22Rv1 (cell line): ENCODE results near the gene GJB3.

Experiments used
- ZFX ChIP-seq: fragments of 450-650 bp; IDR thresholded peaks from 2 replicates; pipeline ENCODE4 v1.6.1; 2017; ENCODE audit warnings: antibody characterized with exemption, borderline replicate concordance
- TF ChIP-seq, protein P1 (sequence below): fragments of 450-650 bp; IDR thresholded peaks from 2 replicates; pipeline ENCODE4 v1.5.1; 2017; ENCODE audit warnings: mild to moderate bottlenecking

DNA sequence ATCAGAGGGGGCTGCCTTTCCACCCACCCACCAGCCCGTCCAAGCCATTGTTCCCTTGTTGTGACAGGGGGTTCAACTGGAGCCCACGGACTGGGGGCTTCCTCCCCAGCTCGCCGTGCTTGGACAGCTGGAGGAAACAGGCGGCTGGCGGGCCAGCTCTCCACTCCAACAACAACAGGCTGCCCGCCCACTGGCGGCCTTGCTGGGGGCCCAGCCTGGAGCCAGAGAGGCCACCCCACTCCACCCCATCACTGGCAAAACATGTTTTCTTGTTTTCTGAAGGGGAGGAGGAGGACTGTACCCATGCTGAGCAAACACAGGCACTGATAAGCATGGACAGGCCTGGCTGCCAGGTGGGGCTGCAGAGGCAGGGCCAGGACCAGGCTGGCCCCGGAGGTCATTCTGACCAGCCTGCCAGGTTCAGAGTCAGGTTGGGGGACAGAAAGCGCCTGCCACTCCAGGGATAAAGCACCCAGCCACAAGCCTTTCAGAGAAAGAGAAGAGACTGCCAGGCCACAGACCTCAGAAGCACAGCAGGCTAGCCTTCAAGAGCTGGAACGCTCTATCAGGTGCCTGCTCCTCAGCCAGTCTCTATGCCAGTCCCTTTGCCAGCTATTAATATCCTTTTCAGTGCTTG, 44.6 kb downstream of the GJB3 start:
- TF ChIP-seq, protein P1, sequence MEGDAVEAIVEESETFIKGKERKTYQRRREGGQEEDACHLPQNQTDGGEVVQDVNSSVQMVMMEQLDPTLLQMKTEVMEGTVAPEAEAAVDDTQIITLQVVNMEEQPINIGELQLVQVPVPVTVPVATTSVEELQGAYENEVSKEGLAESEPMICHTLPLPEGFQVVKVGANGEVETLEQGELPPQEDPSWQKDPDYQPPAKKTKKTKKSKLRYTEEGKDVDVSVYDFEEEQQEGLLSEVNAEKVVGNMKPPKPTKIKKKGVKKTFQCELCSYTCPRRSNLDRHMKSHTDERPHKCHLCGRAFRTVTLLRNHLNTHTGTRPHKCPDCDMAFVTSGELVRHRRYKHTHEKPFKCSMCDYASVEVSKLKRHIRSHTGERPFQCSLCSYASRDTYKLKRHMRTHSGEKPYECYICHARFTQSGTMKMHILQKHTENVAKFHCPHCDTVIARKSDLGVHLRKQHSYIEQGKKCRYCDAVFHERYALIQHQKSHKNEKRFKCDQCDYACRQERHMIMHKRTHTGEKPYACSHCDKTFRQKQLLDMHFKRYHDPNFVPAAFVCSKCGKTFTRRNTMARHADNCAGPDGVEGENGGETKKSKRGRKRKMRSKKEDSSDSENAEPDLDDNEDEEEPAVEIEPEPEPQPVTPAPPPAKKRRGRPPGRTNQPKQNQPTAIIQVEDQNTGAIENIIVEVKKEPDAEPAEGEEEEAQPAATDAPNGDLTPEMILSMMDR, result no peak
- no peak for TF ChIP-seq ZFX
